ENCODE measurements around the gene PTPN4. TPM values are rescaled to one million over a fixed set of nuclear protein-coding genes. Genes with fewer than 3 reads are reported as not detected.

Gene PTPN4
- polyA plus RNA-seq, 1 donor from 2014 or later: 22.0 TPM

- Histone ChIP-seq H3K27me3 (ENCODE audit: insufficient read depth, low read depth, low read length) (no peaks in the 10 kb centered on the region), H3K4me3 (ENCODE audit: low read length) (no peak overlapping the region), H3K27ac (ENCODE audit: low read length) (no peak overlapping the region), H3K4me2 (ENCODE audit: low read length) (no peak overlapping the region), H3K9me3 (ENCODE audit: low read length) (no peaks in the 10 kb centered on the region), H3K36me3 (ENCODE audit: insufficient read depth, low read length) (no peaks in the 10 kb centered on the region), H3K9ac (ENCODE audit: low read length) (no peak overlapping the region), H4K20me1 (ENCODE audit: insufficient read depth) (no peaks in the 10 kb centered on the region), H3K9me2 (ENCODE audit: insufficient read depth, low read length) (no peaks in the 10 kb centered on the region), H3K79me2 (replicated peaks; ENCODE audit: insufficient read depth, low read length) (no peaks in the 10 kb centered on the region), H3F3A (ENCODE audit: insufficient read depth, low read length, poor library complexity, severe bottlenecking) (no peaks in the 10 kb centered on the region), H2AFZ (ENCODE audit: low read depth, low read length) (no peak overlapping the region)
- TF ChIP-seq EZH2 (IDR thresholded peaks at IDR 0.05; ENCODE audit: borderline replicate concordance, insufficient read depth, low read length, poor library complexity, severe bottlenecking): no peak
- TF ChIP-seq TAF1 (IDR thresholded peaks at IDR 0.05; ENCODE audit: low read depth): no peak
Measured at GRCh38 chr2:119739580-119740255, 20.0 kb upstream of the PTPN4 start.

GRCh38 chr2:119741001-119741400 lies 18.7 kb upstream of the PTPN4 start:
- no peaks in the 10 kb centered on the region for H3K9me2 ChIP-seq (ENCODE audit: insufficient read depth, low read length)
- H2AFZ ChIP-seq (ENCODE audit: low read depth, low read length): no peak overlapping the region
- TF ChIP-seq POLR2AphosphoS5 (IDR thresholded peaks at IDR 0.05) (no peak), EZH2 (IDR thresholded peaks at IDR 0.05; ENCODE audit: borderline replicate concordance, insufficient read depth, low read length, poor library complexity, severe bottlenecking) (no peak), EP300 (conservative IDR thresholded peaks at IDR 0.05; ENCODE audit: poor library complexity, severe bottlenecking) (no peak), CTCF (IDR thresholded peaks at IDR 0.05; ENCODE audit: poor library complexity, severe bottlenecking) (no peak), TAF1 (IDR thresholded peaks at IDR 0.05; ENCODE audit: low read depth) (no peak), REST (IDR thresholded peaks at IDR 0.05; ENCODE audit: borderline replicate concordance) (no peak), MXI1 (conservative IDR thresholded peaks at IDR 0.05; ENCODE audit: poor library complexity, severe bottlenecking) (no peak), SMC3 (conservative IDR thresholded peaks at IDR 0.05; ENCODE audit: poor library complexity) (no peak), RAD21 (conservative IDR thresholded peaks at IDR 0.05) (no peak)
- no peaks in the 10 kb centered on the region for H3K27me3 ChIP-seq (ENCODE audit: insufficient read depth, low read depth, low read length)
- H3K4me3 ChIP-seq (ENCODE audit: low read length): no peak overlapping the region
- H3K9ac ChIP-seq (ENCODE audit: low read length): no peak overlapping the region
- no peaks in the 10 kb centered on the region for H3K36me3 ChIP-seq (ENCODE audit: insufficient read depth, low read length)
- H3K27ac ChIP-seq (ENCODE audit: low read length): no peak overlapping the region
- no peaks in the 10 kb centered on the region for H3K79me2 ChIP-seq (replicated peaks; ENCODE audit: insufficient read depth, low read length)
- H4K20me1 ChIP-seq (ENCODE audit: insufficient read depth): no peaks in the 10 kb centered on the region
- no peaks in the 10 kb centered on the region for H3F3A ChIP-seq (ENCODE audit: insufficient read depth, low read length, poor library complexity, severe bottlenecking)
- H3K9me3 ChIP-seq (ENCODE audit: low read length): no peaks in the 10 kb centered on the region
- no peak overlapping the region for H3K4me2 ChIP-seq (ENCODE audit: low read length)

All from neural cell (in vitro differentiated cells).